Measurements from ENCODE around the gene CPLX1. TPM values are rescaled to one million over a fixed set of nuclear protein-coding genes. Genes with fewer than 3 reads are reported as not detected.

The CPLX1 gene
- total RNA-seq, 1 donor from 2014 or later, result 1.6 TPM

Other genes with a start within 250 kb of the CPLX1 start
- 23.6 TPM for gene TMEM271, start 249.8 kb downstream of the CPLX1 start, total RNA-seq
- gene PDE6B, start 200.6 kb downstream of the CPLX1 start, total RNA-seq, result 5.6 TPM
- gene ATP5ME, start 151.9 kb downstream of the CPLX1 start, total RNA-seq, result 62.2 TPM
- 4.2 TPM for gene MYL5, start 151.6 kb downstream of the CPLX1 start, total RNA-seq
- 0.62 TPM for gene SLC49A3, start 137.0 kb downstream of the CPLX1 start, total RNA-seq
- 82.7 TPM for gene PCGF3, start 120.3 kb downstream of the CPLX1 start, total RNA-seq
- gene GAK, start 106.2 kb upstream of the CPLX1 start, total RNA-seq, result 45.2 TPM
- gene TMEM175, start 106.3 kb upstream of the CPLX1 start, total RNA-seq, result 30.3 TPM
- gene DGKQ, start 147.4 kb upstream of the CPLX1 start, total RNA-seq, result 6.7 TPM
- 6.9 TPM for gene IDUA, start 160.9 kb upstream of the CPLX1 start, total RNA-seq
- gene SLC26A1, start 167.3 kb upstream of the CPLX1 start, total RNA-seq, result 4.2 TPM
- 2.3 TPM for gene FGFRL1, start 185.5 kb upstream of the CPLX1 start, total RNA-seq